NOMO-1 (cell line): ENCODE measurements around the gene PRLH.

Experiments used
- DNase-seq, 2 experiments: peaks; one replicate each; lab custom pipeline; 2025; ENCODE audit not compliant: unreplicated experiment in 2 of 2; lab: John Stamatoyannopoulos, UW

PRLH gene, protein sequence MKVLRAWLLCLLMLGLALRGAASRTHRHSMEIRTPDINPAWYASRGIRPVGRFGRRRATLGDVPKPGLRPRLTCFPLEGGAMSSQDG

DNA sequence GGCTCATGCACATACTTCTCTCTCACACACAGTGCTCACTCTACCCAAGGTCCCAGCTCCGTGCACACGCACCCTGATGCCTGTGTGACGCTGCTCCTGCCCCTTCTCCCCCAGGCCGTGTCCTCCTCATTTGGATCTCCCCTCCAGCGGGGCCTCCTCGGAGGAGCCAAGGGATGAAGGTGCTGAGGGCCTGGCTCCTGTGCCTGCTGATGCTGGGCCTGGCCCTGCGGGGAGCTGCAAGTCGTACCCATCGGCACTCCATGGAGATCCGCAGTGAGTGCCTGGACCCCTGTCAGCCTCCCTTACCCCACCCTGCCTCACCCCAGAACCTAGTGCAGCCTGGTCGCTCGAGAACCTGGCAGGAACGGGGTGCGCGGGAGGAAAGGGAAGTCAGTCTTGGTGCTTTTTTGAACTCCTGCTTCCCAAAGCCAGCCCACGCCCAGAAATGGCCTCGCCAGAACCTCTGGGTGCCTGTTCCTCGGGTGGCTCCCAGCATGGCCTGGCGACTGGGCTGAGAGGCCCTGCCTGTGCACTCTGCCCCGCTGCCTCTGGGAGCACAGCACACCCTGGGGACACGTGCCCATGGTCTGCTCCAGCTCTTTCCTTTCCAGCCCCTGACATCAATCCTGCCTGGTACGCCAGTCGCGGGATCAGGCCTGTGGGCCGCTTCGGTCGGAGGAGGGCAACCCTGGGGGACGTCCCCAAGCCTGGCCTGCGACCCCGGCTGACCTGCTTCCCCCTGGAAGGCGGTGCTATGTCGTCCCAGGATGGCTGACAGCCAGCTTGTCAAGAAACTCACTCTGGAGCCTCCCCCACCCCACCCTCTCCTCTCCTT is at the start of gene PRLH:
PRLH (plus strand) TSS at position 174 of the 835 bp plus-strand sequence; CDS start at position 174, 0 bp downstream.
- DNase-seq, result no peak

DNA sequence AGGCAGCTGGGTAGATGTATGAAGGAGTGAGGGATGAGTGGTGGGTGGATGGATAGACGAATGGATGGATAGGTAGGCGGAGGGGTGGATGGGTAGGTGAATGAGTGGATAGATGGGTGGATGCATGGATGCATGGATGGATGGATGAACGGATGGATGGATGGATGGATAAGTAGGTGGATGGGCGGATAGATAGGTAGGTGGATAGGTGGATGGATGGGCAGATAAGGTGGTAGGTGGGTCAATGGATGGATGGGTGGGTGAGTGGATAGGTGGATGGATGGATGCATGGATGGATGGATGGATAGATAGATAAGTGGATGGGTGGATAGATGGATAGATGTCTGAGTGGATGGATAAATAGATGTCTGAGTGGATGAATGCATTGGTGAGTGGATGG is 49.2 kb upstream of the PRLH start:
- DNase-seq, result no peak

DNA sequence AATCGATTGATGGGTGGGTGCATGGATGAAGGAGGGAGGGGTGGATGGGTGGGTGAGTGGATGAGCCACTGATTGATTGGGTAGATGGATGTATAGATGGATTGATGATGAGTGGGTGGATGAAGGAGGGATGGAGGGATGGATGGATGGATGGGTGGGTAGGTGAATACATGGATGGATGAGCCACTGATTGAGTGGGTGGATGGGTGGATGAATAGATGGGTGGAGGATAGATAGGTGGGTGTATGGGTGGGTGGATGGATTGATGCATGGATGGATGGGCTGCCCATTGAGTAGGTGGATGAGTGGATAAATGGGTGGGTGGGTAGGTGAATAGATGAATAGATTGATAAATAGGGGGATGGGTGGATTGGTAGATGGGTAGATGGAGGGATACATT is 48.4 kb upstream of the PRLH start:
- DNase-seq, result no peak

DNA sequence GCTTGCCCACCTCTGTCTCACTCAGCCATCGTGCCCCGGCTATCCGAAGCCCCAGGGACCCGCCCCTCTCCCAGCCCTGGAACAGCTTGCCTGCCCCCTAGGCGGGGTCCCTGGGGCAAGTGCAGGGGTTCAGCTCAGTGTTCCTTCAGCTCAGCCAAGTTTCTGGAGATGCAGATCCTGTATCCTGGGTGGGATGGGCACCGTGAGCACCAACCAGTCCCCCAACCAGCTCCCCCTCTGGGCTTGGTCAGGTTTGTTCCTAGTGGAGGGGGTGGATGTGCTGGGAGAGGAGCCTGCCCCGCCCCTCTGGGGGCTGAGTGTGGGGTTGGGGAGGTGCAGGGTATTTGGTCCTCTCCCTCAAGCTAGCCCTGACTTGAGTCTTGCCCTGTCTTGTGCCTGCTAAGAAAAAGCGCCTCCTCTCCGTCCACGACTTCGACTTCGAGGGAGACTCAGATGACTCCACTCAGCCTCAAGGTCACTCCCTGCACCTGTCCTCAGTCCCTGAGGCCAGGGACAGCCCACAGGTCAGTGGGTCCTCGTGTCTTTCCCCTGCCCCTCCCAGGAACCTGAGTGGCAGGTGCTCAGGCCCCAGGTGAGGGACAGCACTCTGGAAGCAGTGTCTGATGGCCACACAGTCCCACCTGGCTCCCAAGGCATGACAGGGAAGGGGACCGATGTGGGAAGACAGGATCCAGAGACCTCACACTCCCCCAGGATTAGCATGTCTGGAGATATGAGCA is 46.7 kb upstream of the PRLH start:
- DNase-seq, result no peak

DNA sequence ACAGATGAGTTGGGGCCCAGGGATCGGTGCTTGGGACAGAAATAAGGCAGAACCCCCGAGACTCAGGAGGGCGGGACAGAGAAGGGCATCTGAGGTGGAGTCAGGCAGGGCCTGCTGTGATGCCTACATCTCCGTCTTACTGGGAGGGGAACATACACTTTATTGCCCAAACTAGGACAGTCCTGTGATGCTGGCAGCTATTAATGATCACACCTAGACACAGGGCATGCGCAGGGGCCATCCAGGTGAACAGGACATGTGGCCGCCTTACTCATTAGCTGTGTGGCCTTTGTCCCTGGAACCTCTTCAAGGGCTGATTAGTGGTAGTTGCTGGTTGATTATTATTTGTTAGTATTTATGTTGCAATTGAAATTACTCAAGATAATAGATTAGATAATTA is 46.1 kb upstream of the PRLH start:
- DNase-seq, result no peak

DNA sequence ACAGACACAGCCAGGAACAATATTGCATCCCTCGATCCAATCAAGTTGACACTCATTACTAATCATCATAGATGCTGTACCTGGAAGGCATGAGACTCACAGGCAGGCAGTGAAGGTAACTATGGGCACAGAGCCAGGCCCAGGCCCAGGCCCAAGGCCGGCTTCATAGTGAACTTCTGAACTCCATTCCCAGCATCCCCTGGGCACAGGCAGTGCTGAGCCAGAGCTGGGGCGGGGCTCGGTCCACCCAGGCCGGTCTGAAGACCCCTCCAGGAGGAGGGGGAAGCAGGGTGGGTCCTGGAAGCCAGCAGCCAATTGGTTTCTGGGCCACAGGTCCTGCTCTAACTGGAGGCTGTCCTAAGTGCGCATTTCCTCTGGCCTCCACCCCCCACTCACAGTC is 41.7 kb upstream of the PRLH start:
- DNase-seq, result no peak

DNA sequence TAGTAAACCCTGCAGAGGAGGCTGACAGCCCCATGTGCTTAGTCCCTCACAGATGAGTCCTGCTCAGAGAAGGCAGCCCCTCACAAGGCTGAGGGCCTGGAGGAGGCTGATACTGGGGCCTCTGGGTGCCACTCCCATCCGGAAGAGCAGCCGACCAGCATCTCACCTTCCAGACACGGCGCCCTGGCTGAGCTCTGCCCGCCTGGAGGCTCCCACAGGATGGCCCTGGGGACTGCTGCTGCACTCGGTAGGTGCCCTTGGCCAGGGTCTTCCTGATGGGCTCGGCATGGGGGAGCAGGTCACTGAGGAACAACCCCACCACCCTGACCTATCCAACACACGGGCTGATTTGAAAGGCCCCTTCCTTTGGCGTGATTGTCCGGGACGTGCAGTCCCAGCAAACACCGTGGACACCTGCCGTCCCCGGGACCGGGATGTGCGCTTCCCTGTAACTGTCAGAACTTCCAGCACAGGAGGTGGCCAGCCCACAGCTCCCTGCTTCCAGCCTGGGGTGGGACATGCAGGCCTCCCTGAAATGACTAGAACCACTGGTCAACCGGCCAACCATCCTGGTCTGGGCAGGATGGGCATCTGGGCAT is 40.7 kb upstream of the PRLH start:
- no peak for DNase-seq

DNA sequence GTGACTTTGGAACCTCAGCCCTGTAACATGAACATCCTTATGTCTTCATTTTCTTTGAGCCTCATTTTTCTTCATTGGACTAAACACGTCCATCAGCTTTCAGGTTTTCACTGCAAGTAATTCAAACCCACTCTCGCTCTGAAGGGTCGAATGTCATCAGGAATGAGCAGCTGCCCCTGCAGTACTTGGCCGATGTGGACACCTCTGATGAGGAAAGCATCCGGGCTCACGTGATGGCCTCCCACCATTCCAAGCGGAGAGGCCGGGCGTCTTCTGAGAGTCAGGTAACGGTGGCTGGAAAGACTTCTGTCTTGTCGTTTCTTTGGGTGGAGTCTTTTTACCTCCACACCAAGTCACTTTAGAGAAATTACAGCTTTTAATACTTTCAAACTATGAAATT is 39.1 kb upstream of the PRLH start:
- no peak for DNase-seq

GRCh38 chr2:237527766-237528165 is 38.6 kb upstream of the PRLH start:
- no peak for DNase-seq

DNA sequence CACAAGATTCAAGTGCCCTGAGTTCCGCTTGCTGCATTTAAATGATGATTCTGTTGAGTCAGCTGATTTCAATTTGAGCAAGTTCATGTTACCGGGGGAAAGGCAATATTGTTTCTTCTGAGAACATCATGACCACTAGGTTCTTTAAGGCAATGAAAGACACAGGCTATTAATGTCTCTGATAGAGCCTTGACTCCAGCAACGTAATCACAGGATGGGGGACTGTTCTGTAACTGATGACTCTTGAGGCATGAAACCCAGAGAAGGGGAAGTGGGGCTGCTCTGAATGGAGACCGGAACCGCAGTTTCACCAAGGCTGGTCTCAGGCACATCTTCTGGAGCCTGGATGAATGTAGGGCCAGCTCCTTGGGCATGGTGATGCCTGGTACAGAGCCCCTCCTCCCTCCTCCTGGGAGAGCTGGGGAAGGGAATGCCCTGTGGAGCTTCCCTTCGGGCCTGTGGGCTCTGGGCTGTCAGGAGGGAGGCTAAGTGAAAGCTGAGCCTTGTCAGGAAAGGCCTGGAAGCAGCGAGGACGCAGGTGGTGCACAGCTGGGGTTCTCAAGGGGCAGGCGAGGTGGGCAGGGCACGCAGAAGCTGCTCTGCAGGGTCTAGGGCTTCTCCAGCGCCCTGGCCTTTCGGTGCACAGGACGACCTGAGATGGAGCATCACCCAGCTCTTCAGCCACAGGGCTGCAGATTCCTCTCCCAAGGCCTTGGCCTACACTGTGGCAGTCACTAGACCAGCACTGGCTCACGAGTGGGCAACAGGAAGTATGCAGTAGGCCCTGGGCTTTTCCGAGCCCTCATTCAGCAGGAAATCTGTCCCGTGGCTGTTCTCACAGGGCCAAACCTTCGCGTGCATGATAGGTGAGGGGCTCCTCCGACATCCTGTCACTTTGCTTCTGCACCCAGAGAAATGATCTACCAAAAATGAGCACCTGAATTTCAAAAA is 36.6 kb upstream of the PRLH start:
- peak; percentile 72 to 92 for DNase-seq

DNA sequence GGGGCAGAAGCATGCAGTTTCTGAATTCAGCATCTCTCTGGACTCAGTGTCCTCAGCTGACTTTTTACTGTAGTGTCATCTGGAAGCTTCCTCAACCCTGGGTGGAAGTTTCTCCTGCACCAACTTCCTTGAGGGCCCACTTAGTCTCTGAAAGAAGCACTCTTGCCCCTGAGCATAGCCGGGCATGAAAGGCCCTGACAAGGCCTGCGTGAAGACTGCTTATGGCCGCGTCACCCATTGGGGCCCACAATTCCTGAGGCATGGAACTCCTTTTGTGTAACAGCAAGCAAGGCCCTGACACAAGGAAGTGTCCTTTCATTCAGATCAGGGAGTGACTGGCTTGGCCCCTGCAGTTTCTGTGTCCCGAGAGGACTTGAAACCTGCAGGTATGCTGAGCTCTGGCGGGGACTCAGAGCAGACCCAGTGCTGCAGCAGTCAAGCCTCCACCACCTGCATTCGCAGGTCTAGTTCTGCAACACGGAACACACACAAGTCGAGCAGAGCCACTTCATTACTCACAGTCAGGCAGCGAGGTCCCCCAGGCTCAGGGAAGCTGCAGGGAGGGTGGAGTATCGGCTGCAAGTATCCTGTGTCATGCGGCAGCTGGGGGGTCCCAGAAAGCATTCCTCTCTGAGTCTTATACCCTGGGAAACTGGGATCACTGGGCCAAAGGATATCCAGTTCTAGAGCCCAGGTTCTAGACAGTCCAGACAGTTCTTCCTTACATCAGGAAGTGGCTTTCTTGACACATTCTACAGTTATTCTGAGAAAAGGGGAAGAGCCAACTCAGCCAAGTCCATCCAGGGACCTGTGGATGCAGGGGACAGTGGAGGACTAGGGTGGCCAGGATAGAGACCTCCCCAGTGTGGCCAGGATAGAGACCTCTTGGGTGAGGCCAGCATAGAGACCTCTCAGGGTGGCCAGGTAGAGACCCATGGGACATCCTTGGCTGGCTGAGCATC is 35.6 kb upstream of the PRLH start:
- DNase-seq, result peak in 1 of 2 experiments; percentile 36

GRCh38 chr2:237532160-237532559 is 34.2 kb upstream of the PRLH start:
- no peak for DNase-seq

DNA sequence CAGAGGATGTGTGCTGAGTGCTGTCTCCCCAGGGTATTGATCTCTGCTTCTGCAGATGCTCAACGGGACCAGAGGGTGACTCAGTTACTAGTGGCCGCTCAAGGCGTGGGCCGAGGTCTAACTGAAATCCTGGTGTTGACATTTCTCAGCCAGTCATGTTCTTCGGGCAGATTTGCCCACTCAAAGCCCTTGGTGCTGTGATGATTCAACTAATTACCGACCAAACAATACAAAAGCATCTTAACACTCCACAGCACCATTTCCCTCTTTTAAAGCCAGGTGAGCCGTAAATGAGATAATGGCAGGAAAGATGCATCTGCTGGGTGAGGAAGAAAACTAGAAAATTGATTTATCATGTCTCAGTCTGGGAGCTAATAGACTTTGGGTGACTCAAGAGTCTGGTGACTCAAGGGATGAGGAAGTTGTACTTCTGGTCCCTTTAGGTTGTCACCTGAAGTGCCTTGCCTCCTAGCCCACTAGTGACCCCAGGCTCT is 32.7 kb upstream of the PRLH start:
- DNase-seq, result peak in 1 of 2 experiments; percentile 77

DNA sequence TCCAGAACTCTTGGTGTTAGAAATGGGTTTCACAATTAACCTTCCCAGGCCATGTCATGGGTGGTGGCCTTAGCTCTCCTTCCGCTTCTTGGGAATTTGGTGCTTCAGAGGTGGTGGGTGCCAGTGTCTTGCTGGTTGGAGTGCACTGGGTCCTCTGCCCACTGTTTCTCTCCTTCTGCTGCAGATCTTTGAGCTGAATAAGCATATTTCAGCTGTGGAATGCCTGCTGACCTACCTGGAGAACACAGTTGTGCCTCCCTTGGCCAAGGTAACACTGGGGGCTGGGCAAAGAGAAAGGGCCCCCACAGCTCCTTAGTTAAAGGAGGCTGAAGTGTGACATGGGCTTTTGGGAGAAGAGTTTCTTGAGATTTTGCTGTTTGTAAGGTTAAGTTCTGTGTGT is 32.0 kb upstream of the PRLH start:
- DNase-seq, result no peak

- DNase-seq, result peak; percentile 28 to 40
These were observed 30.8 kb upstream of the PRLH start for GRCh38 chr2:237535385-237536082.

DNA sequence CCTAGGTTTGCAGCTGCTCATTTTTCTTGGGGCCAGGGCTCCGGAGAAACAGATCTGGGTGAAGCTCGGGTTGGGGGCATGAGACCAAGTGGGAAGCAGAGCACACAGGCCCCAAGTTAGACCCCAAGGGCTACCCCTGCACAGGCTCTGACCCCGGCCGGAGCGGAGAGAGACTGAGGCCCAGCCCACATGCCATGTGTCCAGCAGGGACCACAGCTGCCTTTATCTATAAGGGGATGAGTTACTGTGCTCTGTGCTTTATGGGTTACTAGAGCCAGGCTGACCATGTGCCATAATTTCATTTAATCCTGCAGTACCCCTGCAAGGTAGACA is 30.3 kb upstream of the PRLH start:
- no peak for DNase-seq

- DNase-seq, result no peak
These were observed 29.8 kb upstream of the PRLH start for GRCh38 chr2:237536617-237537016.

DNA sequence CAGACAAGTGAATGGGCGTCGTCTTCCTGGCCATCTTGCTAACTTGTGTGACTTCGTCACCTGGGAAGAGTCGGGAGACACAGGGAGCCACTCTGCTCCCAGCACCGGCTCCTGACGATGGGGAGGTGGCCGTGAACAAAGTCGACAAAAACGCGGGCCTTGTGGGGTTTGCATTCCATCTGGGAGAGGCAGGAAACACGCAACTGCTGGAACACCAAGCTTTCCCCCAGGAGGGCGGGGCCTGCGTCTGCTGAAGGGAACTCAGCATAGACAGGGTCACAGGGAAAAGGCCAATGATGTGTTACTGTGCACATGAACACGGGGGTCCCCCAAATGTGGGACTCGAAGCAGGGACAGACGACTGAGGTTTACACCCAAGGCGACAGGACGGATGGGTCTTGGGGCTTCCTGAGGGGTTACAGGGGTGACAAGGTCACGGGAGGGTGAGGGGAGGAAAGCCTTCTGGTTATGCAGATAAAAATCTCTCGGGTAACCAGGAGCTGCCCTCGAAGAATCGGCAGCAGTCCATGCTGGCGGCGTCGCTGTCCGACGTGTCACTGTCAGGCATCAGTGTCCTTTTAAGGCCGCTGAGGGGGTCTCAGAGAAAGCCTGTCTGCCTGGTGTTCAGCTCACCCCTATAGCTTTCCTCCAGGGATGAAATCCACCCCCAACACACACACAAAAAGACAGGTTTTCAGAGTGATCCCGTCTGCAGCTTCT is 28.2 kb upstream of the PRLH start:
- DNase-seq, result no peak
